HepG2 (cell line): ENCODE data around the gene INTS3. TPM values are rescaled to one million over a fixed set of nuclear protein-coding genes. Genes with fewer than 3 reads are reported as not detected.

ENCODE experiments used
- CAMTA2 ChIP-seq: sonication (generic); formaldehyde crosslinking; IDR thresholded peaks from 2 replicates; pipeline ENCODE4 v1.4.0; 2020; ENCODE audit warnings: mild to moderate bottlenecking, missing genetic modification reagents, borderline replicate concordance
- CBFB ChIP-seq: sonication (generic); formaldehyde crosslinking; IDR thresholded peaks from 2 replicates; pipeline ENCODE4 v1.4.0; 2020; ENCODE audit warnings: missing genetic modification reagents
- CC2D1A ChIP-seq: sonication (generic); formaldehyde crosslinking; IDR thresholded peaks from 2 replicates; pipeline ENCODE4 v1.8.1; 2023; ENCODE audit warnings: mild to moderate bottlenecking, missing genetic modification reagents
- GATA4 ChIP-seq: sonication (generic); IDR thresholded peaks from 2 replicates; pipeline ENCODE4 v1.6.1; 2016; ENCODE audit warnings: antibody characterized with exemption, low read depth, borderline replicate concordance
- HBP1 ChIP-seq: IDR thresholded peaks from 2 replicates; pipeline ENCODE4 v1.6.1; 2016; ENCODE audit warnings: low read depth, control low read depth
- HOXA5 ChIP-seq: sonication (generic); formaldehyde crosslinking; IDR thresholded peaks from 2 replicates; pipeline ENCODE4 v1.4.0; 2020; ENCODE audit warnings: missing genetic modification reagents
- NCOA1 ChIP-seq: sonication (generic); formaldehyde crosslinking; IDR thresholded peaks from 2 replicates; pipeline ENCODE4 v1.9.0; 2021; ENCODE audit warnings: missing genetic modification reagents
- NR2C2 ChIP-seq: sonication (generic); formaldehyde crosslinking; IDR thresholded peaks from 2 replicates; pipeline ENCODE4 v1.4.0; 2020; ENCODE audit warnings: missing genetic modification reagents, mild to moderate bottlenecking, moderate library complexity, borderline replicate concordance
- PLRG1 ChIP-seq: fragments of 450-650 bp; conservative IDR thresholded peaks from 2 replicates; pipeline ENCODE4 v1.6.1; 2016
- RAD21 ChIP-seq: fragments of 450-650 bp; formaldehyde crosslinking; IDR thresholded peaks from 2 replicates; pipeline ENCODE4 v1.5.0; 2020; ENCODE audit warnings: mild to moderate bottlenecking
- RFX5 ChIP-seq: IDR thresholded peaks from 2 replicates; pipeline ENCODE4 v1.6.1; 2011; ENCODE audit warnings: low read depth, low read length, improper control_type of control experiment
- RXRA ChIP-seq: sonication (generic); formaldehyde crosslinking; IDR thresholded peaks from 2 replicates; pipeline ENCODE4 v1.5.1; 2020; ENCODE audit warnings: missing genetic modification reagents
- XRCC5 ChIP-seq: fragments of 200-400 bp; formaldehyde crosslinking; optimal IDR thresholded peaks from 2 replicates; pipeline ENCODE3; 2017; ENCODE audit warnings: mild to moderate bottlenecking, low read length
- ZBTB25 ChIP-seq: IDR thresholded peaks from 2 replicates; pipeline ENCODE4 v1.6.1; 2018; ENCODE audit warnings: missing genetic modification reagents
- ZNF567 ChIP-seq: sonication (generic); formaldehyde crosslinking; IDR thresholded peaks from 2 replicates; pipeline ENCODE4 v1.8.1; 2023; ENCODE audit warnings: mild to moderate bottlenecking, missing genetic modification reagents, borderline replicate concordance
- ZNF574 ChIP-seq: sonication (generic); formaldehyde crosslinking; IDR thresholded peaks from 2 replicates; pipeline ENCODE4 v1.4.0; 2020; ENCODE audit warnings: missing genetic modification reagents
- ZNF605 ChIP-seq: sonication (generic); formaldehyde crosslinking; IDR thresholded peaks from 2 replicates; pipeline ENCODE4 v1.8.0; 2022; ENCODE audit warnings: mild to moderate bottlenecking, missing genetic modification reagents
- ZNF710 ChIP-seq: sonication (generic); formaldehyde crosslinking; IDR thresholded peaks from 2 replicates; pipeline ENCODE4 v1.5.0; 2020; ENCODE audit warnings: mild to moderate bottlenecking, missing genetic modification reagents, borderline replicate concordance
- ZNF770 ChIP-seq: sonication (generic); formaldehyde crosslinking; IDR thresholded peaks from 2 replicates; pipeline ENCODE4 v1.5.0; 2020; ENCODE audit warnings: mild to moderate bottlenecking, missing genetic modification reagents
- polyA plus RNA-seq, 8 experiments: library from polyadenylated mRNA; depleted of rRNA in 3 of 8; stranded (reverse) in 7 of 8; unstranded in 1 of 8; fragments of >200 nt; fragmentation: Illumina TruSeq in 4 of 8; extraction: Trizol in 4 of 8; gene quantifications; 2 replicates each; pipeline versions ENCODE4 v1.2.1 to v1.2.3, GENCODE V29; 2011 to 2016; ENCODE audit warnings: low read depth in 4 of 8, missing spikeins in 1 of 8, mixed read lengths in 1 of 8; ENCODE audit not compliant: insufficient read depth in 1 of 8
- total RNA-seq, 5 experiments: library from RNA; depleted of rRNA; stranded (reverse); fragments of >200 nt; fragmentation: Illumina TruSeq; extraction: Trizol; gene quantifications; 2 replicates each; pipeline ENCODE4 v1.2.3, GENCODE V29; 2016; ENCODE audit warnings: low read depth in 1 of 5

INTS3 gene
- total and polyA plus RNA-seq, 2 of the 13 experiments (the other 11 are each of a cell fraction or from before 2014, with no cell fraction given): 17.2 to 27.2 TPM

GRCh38 chr1:153727463-153728304 is at the start of gene INTS3 (continued):
- TF ChIP-seq RXRA (0 out of 2 replicates have a peak, but pooled peaks have one; percentile 40), CC2D1A (CRISPR knock-in tag) (no peak), PLRG1 (no peak), ZNF574 (peak; percentile 37; the same call in 1 of the 2 replicates), HOXA5 (0 out of 2 replicates have a peak, but pooled peaks have one; percentile 11), ZNF567 (CRISPR knock-in tag) (0 out of 2 replicates have a peak, but pooled peaks have one; percentile 60), ZBTB25 (0 out of 2 replicates have a peak, but pooled peaks have one; percentile 19), GATA4 (peak; percentile 40; the same call in 1 of the 2 replicates), NCOA1 (0 out of 2 replicates have a peak, but pooled peaks have one; percentile 46), CBFB (0 out of 2 replicates have a peak, but pooled peaks have one; percentile 30), ZNF770 (CRISPR knock-in tag) (no peak; the same call in 1 of the 2 replicates), RAD21 (CRISPR knock-in tag) (no peak), ZNF605 (CRISPR knock-in tag) (peak; percentile 66), HBP1 (CRISPR knock-in tag) (no peak), CAMTA2 (CRISPR knock-in tag) (peak; percentile 56; the same call in 1 of the 2 replicates), RFX5 (peak; percentile 73), NR2C2 (peak; percentile 45; the same call in 1 of the 2 replicates), ZNF710 (CRISPR knock-in tag) (no peak), XRCC5 (peak; percentile 38)
